ENCODE measurements around the gene TACO1.

GRCh38 chr17:63629627-63630026 lies 28.9 kb downstream of the TACO1 start:
- TF ChIP-seq, protein P1, sequence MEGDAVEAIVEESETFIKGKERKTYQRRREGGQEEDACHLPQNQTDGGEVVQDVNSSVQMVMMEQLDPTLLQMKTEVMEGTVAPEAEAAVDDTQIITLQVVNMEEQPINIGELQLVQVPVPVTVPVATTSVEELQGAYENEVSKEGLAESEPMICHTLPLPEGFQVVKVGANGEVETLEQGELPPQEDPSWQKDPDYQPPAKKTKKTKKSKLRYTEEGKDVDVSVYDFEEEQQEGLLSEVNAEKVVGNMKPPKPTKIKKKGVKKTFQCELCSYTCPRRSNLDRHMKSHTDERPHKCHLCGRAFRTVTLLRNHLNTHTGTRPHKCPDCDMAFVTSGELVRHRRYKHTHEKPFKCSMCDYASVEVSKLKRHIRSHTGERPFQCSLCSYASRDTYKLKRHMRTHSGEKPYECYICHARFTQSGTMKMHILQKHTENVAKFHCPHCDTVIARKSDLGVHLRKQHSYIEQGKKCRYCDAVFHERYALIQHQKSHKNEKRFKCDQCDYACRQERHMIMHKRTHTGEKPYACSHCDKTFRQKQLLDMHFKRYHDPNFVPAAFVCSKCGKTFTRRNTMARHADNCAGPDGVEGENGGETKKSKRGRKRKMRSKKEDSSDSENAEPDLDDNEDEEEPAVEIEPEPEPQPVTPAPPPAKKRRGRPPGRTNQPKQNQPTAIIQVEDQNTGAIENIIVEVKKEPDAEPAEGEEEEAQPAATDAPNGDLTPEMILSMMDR (IDR thresholded peaks at IDR 0.05 in 4 of 5, conservative IDR thresholded peaks at IDR 0.05 in 1 of 5), result no peak
- no peak for TF ChIP-seq POLR2A (IDR thresholded peaks at IDR 0.05)
